ENCODE data around the gene BAD. TPM values are rescaled to one million over a fixed set of nuclear protein-coding genes. Genes with fewer than 3 reads are reported as not detected.
A peak's percentile ranks its signal among the peaks of the same experiment; 100 is the strongest.
"Not testable (repeated sequence)": the region's sequence is repeated elsewhere in the genome, so short reads cannot be mapped to it uniquely, and the experiment has no call there.

The BAD gene
- total RNA-seq, 1 experiment from 2014 or later, result 19.3 TPM

DNA sequence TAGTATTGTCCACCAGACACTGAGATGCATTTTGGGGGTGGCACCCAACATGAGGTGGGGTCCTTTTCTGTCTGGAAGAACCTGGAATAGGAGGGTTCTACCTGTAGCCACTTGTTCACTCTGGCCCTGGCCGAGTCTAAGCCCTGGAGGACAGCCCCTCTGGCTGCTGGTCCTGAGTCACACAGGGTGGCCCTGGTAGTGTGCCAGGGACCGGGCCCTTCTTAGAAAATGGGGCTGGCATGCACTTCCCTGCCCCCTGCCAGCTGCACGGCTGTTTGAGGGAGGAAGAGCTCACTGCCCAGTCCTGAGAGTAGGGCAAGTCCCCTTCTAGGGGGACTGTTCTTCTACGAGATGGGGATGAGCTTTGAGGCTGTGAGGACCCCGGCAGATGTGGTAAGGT is 31.0 kb downstream of the BAD start:
- in situ Hi-C loops (cut with HindIII; ENCODE audit: low pct_unique_long_range_greater_than_20kb, low sequenced_read_pairs), result no loop called here
- no peak for DNase-seq (ENCODE audit: low read depth, low spot score)

DNA sequence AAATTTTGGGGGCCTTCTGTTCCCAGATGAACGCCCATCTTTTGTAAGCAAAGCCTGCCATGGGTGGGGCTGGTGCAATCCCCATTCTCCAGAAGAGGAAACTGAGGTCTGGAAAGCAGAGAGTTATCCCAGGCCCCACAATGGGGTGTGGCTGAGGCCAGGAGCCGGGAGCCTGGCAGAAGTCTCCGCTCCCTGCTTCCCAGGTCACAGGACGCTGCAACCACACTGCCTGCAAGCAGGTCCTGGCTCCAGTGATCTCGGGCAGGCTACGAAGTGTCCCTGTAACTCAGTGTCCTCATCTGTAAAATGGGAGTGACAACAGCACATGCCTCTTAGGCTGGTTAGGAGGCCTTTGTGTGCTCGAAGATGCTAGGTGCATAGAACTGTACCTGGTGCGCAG is 31.4 kb downstream of the BAD start:
- no peak for DNase-seq (ENCODE audit: low read depth, low spot score)
- in situ Hi-C loops (cut with HindIII; ENCODE audit: low pct_unique_long_range_greater_than_20kb, low sequenced_read_pairs), result no loop called here

DNA sequence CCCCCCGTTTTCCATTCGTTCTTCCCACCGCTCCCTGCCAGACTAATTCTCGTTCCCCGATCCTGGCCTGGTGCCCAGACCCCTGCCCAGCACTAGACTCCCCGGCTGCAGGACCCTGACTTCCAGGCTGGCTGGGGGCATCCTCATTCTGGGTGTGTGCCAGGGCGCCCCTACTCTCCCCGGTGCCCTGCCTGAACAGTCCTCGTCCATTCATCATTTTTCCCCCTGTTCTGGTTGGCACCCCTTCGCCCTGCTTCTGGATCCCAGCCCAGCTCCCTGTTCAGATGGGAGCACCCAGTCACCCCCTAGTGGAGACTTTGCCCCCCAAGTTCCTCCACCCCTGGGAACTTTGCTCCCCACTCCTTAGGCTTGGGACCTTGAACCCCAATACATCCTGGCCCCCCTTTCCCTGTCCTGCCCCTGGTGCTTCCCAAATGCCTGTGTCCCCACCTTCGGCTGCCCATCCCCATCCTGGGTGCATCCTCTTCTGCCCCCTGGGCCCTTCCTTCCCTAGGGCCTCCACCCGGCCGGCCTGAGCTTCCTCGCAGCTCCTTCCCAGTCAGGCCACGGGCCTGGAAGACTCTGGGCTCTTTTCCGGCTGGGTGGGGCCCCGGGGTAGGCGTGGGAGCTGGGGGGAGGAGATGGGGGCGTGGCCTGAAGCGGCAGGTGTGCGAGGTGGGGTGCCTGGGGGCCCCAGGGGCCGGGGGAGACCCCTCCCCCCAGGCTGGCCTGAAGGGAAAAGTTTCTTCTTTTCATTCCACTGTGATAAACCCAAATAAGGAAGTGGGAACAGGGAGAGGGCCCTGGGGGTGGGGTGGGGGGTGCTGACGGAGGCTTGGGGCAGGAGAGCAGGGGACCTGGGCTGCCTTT is 32.2 kb downstream of the BAD start:
- DNase-seq (ENCODE audit: low read depth, low spot score), result peak; percentile 50
- in situ Hi-C loops (cut with HindIII; ENCODE audit: low pct_unique_long_range_greater_than_20kb, low sequenced_read_pairs), result no loop called here

GRCh38 chr11:64251753-64252002 is 32.8 kb downstream of the BAD start:
- in situ Hi-C loops (cut with HindIII; ENCODE audit: low pct_unique_long_range_greater_than_20kb, low sequenced_read_pairs), result no loop called here
- no peak for DNase-seq (ENCODE audit: low read depth, low spot score)

DNA sequence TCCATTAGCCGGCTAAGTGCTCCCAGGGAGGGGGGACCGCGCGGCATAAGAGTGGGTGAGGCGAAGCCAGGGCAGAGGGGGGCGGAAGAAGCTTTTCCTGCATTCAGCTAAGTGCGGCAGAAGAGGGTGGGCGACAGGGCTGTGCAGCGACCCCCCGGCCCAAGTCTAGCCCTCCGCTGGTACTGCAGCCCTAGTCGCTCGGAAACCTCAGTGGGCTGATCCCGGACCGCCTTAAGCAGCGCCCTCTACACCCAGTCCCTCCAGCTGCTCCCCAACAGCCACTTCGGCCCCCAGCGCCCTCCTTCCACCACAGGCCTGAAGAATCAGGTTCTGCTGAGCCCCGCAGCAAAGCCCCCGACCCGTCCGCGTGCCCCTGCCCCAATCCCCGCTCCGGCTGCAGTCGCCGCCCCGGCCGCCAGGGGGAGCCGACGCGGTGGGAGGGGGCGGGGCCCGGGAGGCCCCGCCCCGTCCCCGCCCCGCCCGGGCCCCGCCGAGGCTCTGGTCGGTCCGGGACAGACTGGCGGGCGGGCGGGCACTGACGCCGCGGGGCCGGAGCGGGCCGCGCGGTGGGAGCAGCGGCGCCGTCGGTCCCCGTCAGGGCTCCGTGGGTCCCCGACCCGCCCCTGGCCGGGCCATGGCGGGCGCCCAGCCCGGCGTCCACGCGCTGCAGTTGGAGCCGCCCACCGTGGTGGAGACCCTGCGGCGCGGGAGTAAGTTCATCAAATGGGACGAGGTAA is 33.3 kb downstream of the BAD start, which contains the start of gene PLCB3:
Gene PLCB3 (plus strand): TSS at position 515 of the 737 bp plus-strand sequence. CDS start 120 bp downstream, at position 635.
- in situ Hi-C loops (cut with HindIII; ENCODE audit: low pct_unique_long_range_greater_than_20kb, low sequenced_read_pairs), result no loop called here

DNA sequence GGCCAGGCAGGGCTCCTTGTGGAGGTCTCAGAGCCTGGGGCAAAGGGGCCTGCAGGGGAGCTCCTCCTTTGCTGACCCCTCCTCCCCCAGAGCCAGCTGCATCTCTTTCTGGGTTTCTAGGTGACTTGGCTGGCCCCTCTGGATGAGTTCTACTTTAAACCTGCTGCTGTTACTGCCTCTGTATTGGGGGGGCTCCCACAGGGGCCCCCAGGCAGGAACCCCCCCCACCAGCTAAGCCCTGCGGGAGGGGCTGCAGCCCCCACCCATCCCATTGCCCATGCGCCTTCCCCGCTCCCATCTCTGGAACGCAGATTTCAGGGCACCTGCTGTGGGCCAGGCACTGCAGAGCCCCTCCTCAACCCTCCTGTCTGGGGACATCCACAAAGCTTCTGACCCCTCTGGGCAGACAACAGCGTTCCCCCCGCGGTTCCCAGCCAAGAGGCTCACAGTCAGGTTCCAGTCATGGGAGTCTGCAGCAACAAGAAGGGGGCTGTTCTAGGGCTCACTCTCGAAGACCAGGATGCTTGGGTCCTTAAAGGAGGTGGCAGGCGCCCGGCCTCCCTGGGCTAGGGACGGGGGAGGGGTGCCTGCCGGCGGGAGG is 34.0 kb downstream of the BAD start:
- in situ Hi-C loops (cut with HindIII; ENCODE audit: low pct_unique_long_range_greater_than_20kb, low sequenced_read_pairs), result no loop called here
- DNase-seq (ENCODE audit: low read depth, low spot score), result no peak

More for the DNA sequence above, 33.3 kb downstream of the BAD start, which contains the start of gene PLCB3:
- DNase-seq (ENCODE audit: low read depth, low spot score), result no peak

GRCh38 chr11:64249563-64250414 is 34.7 kb downstream of the BAD start:
- no peak for DNase-seq (ENCODE audit: low read depth, low spot score)
- in situ Hi-C loops (cut with HindIII; ENCODE audit: low pct_unique_long_range_greater_than_20kb, low sequenced_read_pairs), result no loop called here

GRCh38 chr11:64249038-64249437 is 35.4 kb downstream of the BAD start:
- in situ Hi-C loops (cut with HindIII; ENCODE audit: low pct_unique_long_range_greater_than_20kb, low sequenced_read_pairs), result no loop called here
- DNase-seq (ENCODE audit: low read depth, low spot score), result no peak

- no peak for DNase-seq (ENCODE audit: low read depth, low spot score)
- in situ Hi-C loops (cut with HindIII; ENCODE audit: low pct_unique_long_range_greater_than_20kb, low sequenced_read_pairs), result no loop called here
Observed at GRCh38 chr11:64248578-64248977, 35.9 kb downstream of the BAD start.

DNA sequence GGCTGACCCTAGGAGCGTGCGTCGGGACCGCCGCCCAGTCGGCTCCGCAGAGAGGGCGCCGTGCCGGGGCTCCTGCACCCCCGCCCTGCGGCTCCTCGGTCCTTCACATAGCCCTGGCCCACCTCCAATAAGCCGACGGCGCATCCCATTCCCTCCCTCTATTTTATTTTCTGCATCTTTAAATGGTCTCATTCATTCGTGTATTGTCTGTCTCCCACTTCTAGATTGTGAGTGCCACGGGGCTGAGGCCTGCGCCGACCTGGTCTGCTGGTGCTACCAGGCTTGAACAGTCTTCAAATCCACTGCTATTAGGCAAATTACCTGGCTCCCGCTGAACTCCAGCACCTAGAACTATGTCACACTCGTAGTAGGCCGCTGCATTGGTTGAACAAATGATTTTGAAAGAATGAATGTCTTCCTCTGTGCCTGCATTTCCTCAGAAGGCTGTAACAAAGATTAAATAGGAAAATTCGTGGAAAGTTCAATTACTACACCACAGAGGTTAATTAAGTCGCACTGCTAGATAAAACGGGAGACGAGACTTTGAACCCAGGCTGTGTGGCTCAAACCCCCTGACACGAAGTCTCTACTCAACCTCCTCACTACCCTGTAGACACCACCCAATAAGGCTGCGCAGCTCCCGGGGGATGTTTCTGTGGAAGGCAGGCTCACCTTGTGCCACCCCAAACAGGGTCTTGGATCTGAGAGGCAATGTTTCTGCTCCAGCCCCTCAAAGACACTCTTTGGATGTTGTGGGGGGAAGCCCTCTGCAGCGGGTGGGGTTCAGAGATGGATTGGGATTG is 36.5 kb downstream of the BAD start:
- no peak for DNase-seq (ENCODE audit: low read depth, low spot score)
- in situ Hi-C loops (cut with HindIII; ENCODE audit: low pct_unique_long_range_greater_than_20kb, low sequenced_read_pairs), result no loop called here

DNA sequence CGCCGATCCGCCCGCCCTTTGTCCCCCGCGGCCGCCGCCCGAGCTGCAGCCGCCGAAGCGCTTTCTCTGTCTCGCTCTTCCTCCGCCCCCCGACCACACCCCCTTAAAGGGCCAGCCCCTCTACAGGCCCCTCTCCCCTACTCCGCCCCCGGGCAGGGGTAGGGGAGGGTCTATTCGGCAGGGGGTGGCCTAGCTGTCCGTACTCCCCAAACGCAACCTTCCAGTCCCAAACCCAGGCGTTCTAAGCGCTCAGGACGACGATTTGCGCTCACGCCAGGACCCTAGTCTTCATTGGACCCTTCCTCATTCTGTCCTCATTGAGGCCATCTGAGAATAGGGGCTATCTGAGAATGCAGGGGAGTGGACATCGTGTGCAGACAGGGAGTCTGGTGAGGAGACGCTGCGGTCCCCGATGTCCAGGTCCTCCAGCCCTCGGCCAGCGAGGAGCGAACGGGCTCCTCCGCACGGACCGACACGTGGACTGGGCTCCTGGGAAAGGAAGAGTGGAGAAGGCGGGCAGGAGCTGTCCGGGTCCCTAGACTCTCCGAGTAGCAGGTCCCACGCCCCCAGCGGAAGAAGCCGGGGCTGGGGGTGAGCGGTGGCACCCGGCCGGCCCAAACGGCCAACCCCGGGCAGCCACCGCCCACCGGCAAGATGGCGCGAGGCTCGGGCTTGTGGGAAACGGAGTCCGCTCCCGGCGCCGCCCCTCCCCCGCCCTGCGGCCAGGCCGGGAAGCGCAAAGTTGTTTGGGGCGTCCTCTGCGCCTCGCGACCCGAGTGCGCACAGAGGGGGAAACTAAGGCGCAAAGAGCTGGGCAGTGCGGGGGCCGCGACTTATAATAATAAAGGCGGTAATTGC is 37.4 kb downstream of the BAD start, which contains the start of gene PPP1R14B:
Gene PPP1R14B (minus strand): TSS at position 73 of the 858 bp plus-strand sequence. CDS start 270 bp downstream, outside the sequence.
- in situ Hi-C loops (cut with HindIII; ENCODE audit: low pct_unique_long_range_greater_than_20kb, low sequenced_read_pairs), result no loop called here
- peak; percentile 76 for DNase-seq (ENCODE audit: low read depth, low spot score)

DNA sequence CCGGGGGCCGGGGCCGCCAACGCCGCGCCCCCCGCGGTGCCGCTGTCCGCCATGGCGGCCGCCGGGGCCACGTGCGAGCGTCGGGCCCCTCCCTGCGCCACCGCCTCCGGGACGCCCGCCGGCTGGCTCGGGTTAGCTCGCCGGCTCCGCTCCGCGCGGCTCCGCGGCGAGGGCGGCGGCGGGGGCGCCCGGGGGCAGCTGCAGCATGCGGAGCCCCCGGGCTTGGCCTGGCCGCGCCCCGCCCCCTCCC is 37.9 kb downstream of the BAD start:
- DNase-seq (ENCODE audit: low read depth, low spot score); in situ Hi-C loops (cut with HindIII; ENCODE audit: low pct_unique_long_range_greater_than_20kb, low sequenced_read_pairs): not testable (repeated sequence)

GRCh38 chr11:64245797-64246620 is 38.5 kb downstream of the BAD start:
- DNase-seq (ENCODE audit: low read depth, low spot score), result peak; percentile 63
- in situ Hi-C loops (cut with HindIII; ENCODE audit: low pct_unique_long_range_greater_than_20kb, low sequenced_read_pairs), result no loop called here

- in situ Hi-C loops (cut with HindIII; ENCODE audit: low pct_unique_long_range_greater_than_20kb, low sequenced_read_pairs), result no loop called here
- no peak for DNase-seq (ENCODE audit: low read depth, low spot score)
Observed at GRCh38 chr11:64245401-64245796, 39.1 kb downstream of the BAD start.

DNA sequence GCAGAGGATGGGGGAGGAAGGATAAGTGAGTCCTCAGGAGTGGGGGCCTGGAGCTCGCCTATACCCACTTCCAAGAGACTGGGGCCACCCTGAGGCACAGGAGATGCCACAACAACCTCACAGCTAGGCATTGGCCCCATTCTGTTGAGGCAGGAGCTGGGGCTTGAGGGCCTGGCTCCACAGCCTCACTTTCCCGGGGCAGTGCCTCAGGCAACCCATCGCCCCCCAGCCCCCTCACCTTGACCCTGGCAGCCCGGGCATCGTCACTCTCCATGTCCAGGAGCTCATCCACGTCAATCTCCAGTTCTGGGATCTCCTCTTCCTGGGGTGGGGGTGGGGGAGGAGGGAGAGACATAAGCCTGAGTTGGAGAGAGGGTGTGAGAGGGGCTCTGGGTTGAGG is 39.5 kb downstream of the BAD start:
- in situ Hi-C loops (cut with HindIII; ENCODE audit: low pct_unique_long_range_greater_than_20kb, low sequenced_read_pairs), result no loop called here

GRCh38 chr11:64244107-64244506 is 40.4 kb downstream of the BAD start:
- DNase-seq (ENCODE audit: low read depth, low spot score), result no peak
- in situ Hi-C loops (cut with HindIII; ENCODE audit: low pct_unique_long_range_greater_than_20kb, low sequenced_read_pairs), result no loop called here

More for the DNA sequence above, 39.5 kb downstream of the BAD start:
- DNase-seq (ENCODE audit: low read depth, low spot score), result no peak

Data from SK-MEL-5 (cell line).